Chondrocyte (in vitro differentiated cells): ENCODE results near the gene ZFYVE19. TPM values are rescaled to one million over a fixed set of nuclear protein-coding genes. Genes with fewer than 3 reads are reported as not detected.
A peak's percentile ranks its signal among the peaks of the same experiment; 100 is the strongest.

Experiments
- DNase-seq: peaks from one replicate; pipeline ENCODE4 v3.0.0; 2021; ENCODE audit warnings: mixed read lengths, low spot score
- H3K27ac Mint-ChIP-seq: one replicate; pipeline ENCODE4 v1.8.0; 2021; ENCODE audit warnings: mild to moderate bottlenecking, moderate library complexity, mixed read lengths; ENCODE audit not compliant: unreplicated experiment
- H3K27me3 Mint-ChIP-seq: 2 replicates; pipeline ENCODE4 v1.8.0; 2021; ENCODE audit warnings: low read depth, mixed read lengths
- H3K36me3 Mint-ChIP-seq: 2 replicates; pipeline ENCODE4 v1.8.0; 2021; ENCODE audit warnings: low read depth, mixed read lengths
- H3K4me1 Mint-ChIP-seq: 2 replicates; pipeline ENCODE4 v1.8.0; 2021; ENCODE audit warnings: low read depth, mild to moderate bottlenecking, mixed read lengths
- H3K4me3 Mint-ChIP-seq: one replicate; pipeline ENCODE4 v1.8.0; 2021; ENCODE audit warnings: mild to moderate bottlenecking, moderate library complexity, mixed read lengths; ENCODE audit not compliant: unreplicated experiment
- H3K9me3 Mint-ChIP-seq: 2 replicates; pipeline ENCODE4 v1.8.0; 2021; ENCODE audit warnings: low read depth, mixed read lengths
- CTCF ChIP-seq: fragments of 200-600 bp; sonication (generic); IDR thresholded peaks from 2 replicates; pipeline ENCODE4 v1.5.0; 2021; ENCODE audit warnings: antibody characterized with exemption, mild to moderate bottlenecking, moderate library complexity
- total RNA-seq: library from RNA; stranded (reverse); gene quantifications from 3 replicates; pipeline ENCODE4 v1.2.1, GENCODE V29; 2021

The ZFYVE19 gene
- total RNA-seq, 1 donor from 2014 or later = 15.5 TPM

GRCh38 chr15:40828447-40829036 lies 21.7 kb downstream of the ZFYVE19 start, which contains the start of gene PPP1R14D:
Gene PPP1R14D, minus strand, starts transcription at chr15:40828708. Its CDS starts 67 bp downstream, at chr15:40828641.
- peak; percentile 66 for DNase-seq
- Mint-ChIP-seq H3K27me3 (peaks cover 8% of the 10 kb centered on the region), H3K36me3 (no peaks in the 10 kb centered on the region), H3K27ac (no peak within 1 kb of the TSS), H3K4me3 (no peak within 1 kb of the TSS), H3K9me3 (no peaks in the 10 kb centered on the region), H3K4me1 (peaks cover 3% of the 10 kb centered on the region)
- TF ChIP-seq CTCF = no peak

DNA sequence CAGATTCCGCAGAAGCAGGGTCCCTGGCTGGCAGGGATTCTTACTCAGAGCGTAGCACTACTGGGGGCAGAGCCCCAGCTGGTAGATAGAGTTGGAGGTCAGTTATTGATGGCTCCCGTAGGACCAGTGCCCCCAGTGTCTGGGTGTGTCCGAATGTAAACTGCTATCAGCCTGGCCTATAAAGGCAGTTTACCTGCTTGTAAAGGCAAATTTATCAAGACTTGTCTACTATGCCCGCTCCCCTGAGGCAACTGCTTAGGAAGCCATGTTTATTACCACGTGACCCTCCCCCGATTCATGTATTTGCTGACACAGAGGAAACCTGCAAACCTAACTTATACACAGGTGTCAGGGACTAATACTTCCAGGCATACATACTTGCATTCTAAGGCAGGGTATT lies 22.2 kb downstream of the ZFYVE19 start:
- Mint-ChIP-seq H3K9me3 (no peaks in the 10 kb centered on the region), H3K27me3 (peaks cover 8% of the 10 kb centered on the region), H3K36me3 (no peaks in the 10 kb centered on the region), H3K27ac (no peak overlapping the region), H3K4me1 (peaks cover 3% of the 10 kb centered on the region), H3K4me3 (no peak overlapping the region)
- no peak for DNase-seq
- no peak for TF ChIP-seq CTCF

GRCh38 chr15:40830884-40831283 lies 24.0 kb downstream of the ZFYVE19 start:
- no peak overlapping the region for H3K4me3 Mint-ChIP-seq
- peaks cover 8% of the 10 kb centered on the region for H3K27me3 Mint-ChIP-seq
- DNase-seq = no peak
- H3K4me1 Mint-ChIP-seq = peaks cover 7% of the 10 kb centered on the region
- H3K9me3 Mint-ChIP-seq = no peaks in the 10 kb centered on the region
- no peak for TF ChIP-seq CTCF
- no peaks in the 10 kb centered on the region for H3K36me3 Mint-ChIP-seq
- no peak overlapping the region for H3K27ac Mint-ChIP-seq

- no peak overlapping the region for H3K4me3 Mint-ChIP-seq
- H3K27me3 Mint-ChIP-seq = peaks cover 6% of the 10 kb centered on the region
Measured at GRCh38 chr15:40831861-40832260, 25.0 kb downstream of the ZFYVE19 start.

GRCh38 chr15:40832903-40833302 lies 26.0 kb downstream of the ZFYVE19 start:
- H3K27ac Mint-ChIP-seq = no peak overlapping the region
- TF ChIP-seq CTCF = no peak
- peaks cover 7% of the 10 kb centered on the region for H3K4me1 Mint-ChIP-seq
- H3K27me3 Mint-ChIP-seq = peaks cover 6% of the 10 kb centered on the region
- H3K36me3 Mint-ChIP-seq = no peaks in the 10 kb centered on the region
- no peaks in the 10 kb centered on the region for H3K9me3 Mint-ChIP-seq
- DNase-seq = peak; percentile 25
- H3K4me3 Mint-ChIP-seq = no peak overlapping the region

More at GRCh38 chr15:40831861-40832260, 25.0 kb downstream of the ZFYVE19 start:
- no peaks in the 10 kb centered on the region for H3K36me3 Mint-ChIP-seq
- peak; percentile 32 for DNase-seq
- no peak overlapping the region for H3K27ac Mint-ChIP-seq
- no peak for TF ChIP-seq CTCF
- no peaks in the 10 kb centered on the region for H3K9me3 Mint-ChIP-seq
- H3K4me1 Mint-ChIP-seq = peaks cover 7% of the 10 kb centered on the region
